ENCODE results near the gene MDP1.
"Not testable (repeated sequence)": the region's sequence is repeated elsewhere in the genome, so short reads cannot be mapped to it uniquely, and the experiment has no call there.

Gene MDP1

GRCh38 chr14:24231263-24232120 is 15.6 kb upstream of the MDP1 start:
- DNase-seq (ENCODE audit: low read depth in 2 of 2) = no peak

- no peak for DNase-seq (ENCODE audit: low read depth in 2 of 2)
Observed at GRCh38 chr14:24228902-24229301, 13.0 kb upstream of the MDP1 start.

- no peak for DNase-seq (ENCODE audit: low read depth in 2 of 2)
Observed at GRCh38 chr14:24226473-24226872, 10.6 kb upstream of the MDP1 start.

GRCh38 chr14:24224618-24225071 is 8.8 kb upstream of the MDP1 start:
- peak; percentile 80 to 85 for DNase-seq (ENCODE audit: low read depth in 2 of 2)

GRCh38 chr14:24222987-24223386 is 7.1 kb upstream of the MDP1 start:
- not testable (repeated sequence) for DNase-seq (ENCODE audit: low read depth in 2 of 2)

- DNase-seq (ENCODE audit: low read depth in 2 of 2) = no peak
Observed at GRCh38 chr14:24219521-24219920, 3.7 kb upstream of the MDP1 start.

GRCh38 chr14:24219080-24219479 is 3.2 kb upstream of the MDP1 start:
- no peak for DNase-seq (ENCODE audit: low read depth in 2 of 2)

- DNase-seq (ENCODE audit: low read depth in 2 of 2) = not testable (repeated sequence)
Observed at GRCh38 chr14:24216876-24217275, 1.0 kb upstream of the MDP1 start.

- DNase-seq (ENCODE audit: low read depth in 2 of 2) = no peak
Observed at GRCh38 chr14:24216345-24216699, 456 bp upstream of the MDP1 start.

GRCh38 chr14:24213866-24214662 is 1.8 kb downstream of the MDP1 start:
- no peak for DNase-seq (ENCODE audit: low read depth in 2 of 2)

GRCh38 chr14:24212924-24213865 is 2.7 kb downstream of the MDP1 start, which contains the start of gene CHMP4A:
CHMP4A (minus strand) TSS chr14:24213488; CDS start chr14:24213439, 49 bp downstream.
- DNase-seq (ENCODE audit: low read depth in 2 of 2) = peak; percentile 93 to 95

GRCh38 chr14:24211311-24211710 is 4.6 kb downstream of the MDP1 start:
- DNase-seq (ENCODE audit: low read depth in 2 of 2) = no peak

GRCh38 chr14:24207625-24208024 is 8.2 kb downstream of the MDP1 start:
- DNase-seq (ENCODE audit: low read depth in 2 of 2) = no peak

GRCh38 chr14:24207104-24207551 is 8.7 kb downstream of the MDP1 start:
- DNase-seq (ENCODE audit: low read depth in 2 of 2) = no peak

- no peak for DNase-seq (ENCODE audit: low read depth in 2 of 2)
Observed at GRCh38 chr14:24206260-24207103, 9.4 kb downstream of the MDP1 start.

- no peak for DNase-seq (ENCODE audit: low read depth in 2 of 2)
Observed at GRCh38 chr14:24204163-24205146, 11.4 kb downstream of the MDP1 start.

GRCh38 chr14:24203249-24203886 is 12.5 kb downstream of the MDP1 start:
- DNase-seq (ENCODE audit: low read depth in 2 of 2) = not testable (repeated sequence)

- DNase-seq (ENCODE audit: low read depth in 2 of 2) = not testable (repeated sequence)
Observed at GRCh38 chr14:24202538-24202937, 13.3 kb downstream of the MDP1 start.
